COR-L47 (cell line): ENCODE measurements around the gene TANGO2.

Experiments
- DNase-seq: peaks from one replicate; lab custom pipeline; 2025; lab: John Stamatoyannopoulos, UW

The TANGO2 gene

GRCh38 chr22:20012741-20013331 is 8.1 kb upstream of the TANGO2 start:
- no peak for DNase-seq

GRCh38 chr22:20013382-20013871 is 7.5 kb upstream of the TANGO2 start:
- peak; percentile 61 for DNase-seq

GRCh38 chr22:20014526-20015186 is 6.3 kb upstream of the TANGO2 start:
- DNase-seq, result no peak

GRCh38 chr22:20015187-20015625 is 5.7 kb upstream of the TANGO2 start:
- DNase-seq, result no peak

GRCh38 chr22:20015971-20016733 is 4.8 kb upstream of the TANGO2 start:
- DNase-seq, result peak; percentile 30

GRCh38 chr22:20016734-20017621 is 3.9 kb upstream of the TANGO2 start, which contains the start of gene ARVCF:
TSS of gene ARVCF (minus strand) at chr22:20016823. CDS start at chr22:19990794, 26,029 bp downstream.
- DNase-seq, result peak; percentile 90

GRCh38 chr22:20017622-20017958 is 3.3 kb upstream of the TANGO2 start:
- DNase-seq, result no peak

DNA sequence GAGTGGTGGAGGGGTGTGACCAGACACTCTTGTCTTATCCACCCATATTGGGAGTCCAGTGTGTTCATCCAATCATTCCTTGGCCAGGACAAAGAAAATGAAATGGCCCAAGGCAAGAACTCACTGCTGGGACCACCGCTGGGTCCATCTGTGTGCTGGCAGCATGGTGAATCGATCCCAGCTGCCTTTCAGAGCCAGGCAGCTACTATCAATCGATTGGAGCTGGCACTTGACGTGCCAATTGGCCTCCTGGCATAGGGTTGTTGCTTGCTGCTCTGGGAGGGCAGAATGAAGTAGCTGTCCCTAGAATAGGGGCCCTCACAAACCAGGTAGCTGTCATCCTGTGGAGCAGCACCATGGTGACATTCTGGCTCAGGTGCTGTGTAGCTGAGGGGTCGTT is 2.9 kb upstream of the TANGO2 start:
- no peak for DNase-seq

- DNase-seq, result no peak
Observed at GRCh38 chr22:20019661-20020532, 1.0 kb upstream of the TANGO2 start.

DNA sequence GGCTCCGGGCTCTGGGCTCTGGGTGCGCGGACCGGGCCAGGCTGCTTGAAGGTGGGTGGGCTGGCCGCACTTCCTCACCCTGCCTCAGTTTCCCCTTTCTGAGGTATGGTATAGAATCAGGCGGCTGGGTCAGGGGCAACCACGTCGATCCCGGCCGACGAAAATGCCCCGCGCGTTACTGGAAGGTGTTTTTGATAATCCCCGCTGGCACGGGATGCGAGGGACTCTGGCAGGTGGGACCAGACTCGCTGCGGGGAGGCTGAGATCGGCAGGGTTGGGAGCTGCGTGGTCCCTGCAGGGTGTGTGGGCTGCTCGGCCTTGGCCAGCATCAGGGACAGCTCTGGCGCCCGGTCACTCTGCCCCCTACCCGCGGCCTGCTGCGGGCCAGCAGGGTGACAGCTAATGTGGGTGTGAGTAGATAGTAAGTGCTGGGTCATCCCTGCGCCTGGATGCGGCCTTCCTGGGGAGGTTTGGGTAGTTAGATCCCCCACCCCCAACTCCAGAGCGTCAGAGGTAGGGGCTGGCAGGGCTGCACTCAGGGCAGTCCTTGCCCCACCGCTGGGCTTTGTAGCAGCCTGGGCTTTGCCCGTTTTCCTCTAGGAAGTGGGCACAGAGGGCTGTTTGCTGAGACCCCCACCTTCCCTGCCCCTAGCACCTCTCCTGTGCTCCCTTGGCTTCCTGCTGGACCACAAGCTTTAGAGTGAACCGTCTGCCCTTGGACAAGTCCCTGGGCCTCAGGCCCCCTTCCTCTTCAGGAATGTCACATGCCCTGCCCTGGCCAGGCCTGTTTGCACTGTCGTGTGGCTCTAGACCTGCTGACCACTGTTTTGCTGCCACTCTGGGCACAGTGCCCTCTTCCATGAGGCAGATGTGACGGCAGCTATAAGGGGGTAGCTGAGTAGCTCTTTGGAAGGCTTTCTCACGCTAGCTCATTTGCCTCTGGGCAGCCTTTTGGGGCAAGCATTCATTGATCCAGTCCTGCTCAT is 579 bp downstream of the TANGO2 start:
- DNase-seq, result no peak

DNA sequence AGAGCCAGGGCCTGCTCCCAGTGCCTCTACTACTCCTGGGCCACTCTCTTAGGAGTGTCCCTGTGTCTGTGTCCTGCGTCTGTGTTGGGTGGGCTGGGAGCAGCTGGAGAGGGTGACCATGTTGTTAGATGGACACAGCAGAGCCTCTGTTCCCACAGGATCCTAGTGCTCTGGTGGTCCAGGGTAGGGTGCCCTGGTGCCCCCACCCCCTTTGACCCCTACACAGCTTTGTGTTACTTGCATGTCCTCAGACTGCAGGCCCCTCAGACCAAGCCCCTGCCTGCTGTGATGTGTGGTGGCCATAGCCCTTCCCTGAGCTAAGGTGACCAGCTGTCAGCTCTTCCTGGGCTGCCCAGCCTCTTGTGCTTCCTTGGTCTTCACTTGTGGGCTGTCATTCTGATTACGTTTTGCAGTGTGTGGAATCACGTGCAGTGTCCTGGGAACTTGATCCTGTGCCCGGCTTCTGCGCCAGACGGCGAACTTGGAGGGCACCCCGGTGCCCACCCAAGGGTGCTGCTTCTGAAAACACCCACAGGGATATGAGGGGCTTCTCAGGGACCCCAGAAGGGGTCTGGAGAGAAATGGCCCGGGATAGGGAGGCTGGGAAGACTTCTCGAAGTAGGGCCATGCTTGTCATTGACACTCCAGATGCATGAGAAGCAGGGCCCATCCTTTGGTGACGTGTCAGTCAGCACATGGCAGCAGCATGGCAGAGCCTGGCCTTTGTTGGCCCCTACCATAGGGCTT is 1.5 kb downstream of the TANGO2 start:
- no peak for DNase-seq

GRCh38 chr22:20022978-20023613 is 2.2 kb downstream of the TANGO2 start:
- DNase-seq, result no peak

DNA sequence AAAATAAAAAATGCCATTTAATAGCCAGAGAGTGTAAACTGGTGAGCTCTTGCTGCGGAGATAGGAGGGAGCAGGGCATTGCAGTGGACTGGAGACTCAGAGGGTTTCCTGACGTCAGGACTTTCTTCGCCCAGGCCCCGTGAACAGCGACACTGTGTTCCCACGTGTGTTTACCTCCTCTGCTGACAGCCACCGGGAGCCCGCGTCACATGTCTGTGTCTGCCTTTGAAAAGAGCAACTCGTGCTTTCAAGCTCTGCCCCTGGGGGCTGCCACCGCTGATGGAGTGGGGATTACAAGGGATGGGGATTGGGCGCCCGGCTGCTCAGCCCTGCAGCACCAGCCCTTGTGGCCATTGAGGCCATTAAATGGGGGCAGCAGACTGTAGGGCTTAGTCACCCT is 3.3 kb downstream of the TANGO2 start:
- DNase-seq, result no peak

GRCh38 chr22:20024650-20025397 is 3.9 kb downstream of the TANGO2 start:
- DNase-seq, result no peak

DNA sequence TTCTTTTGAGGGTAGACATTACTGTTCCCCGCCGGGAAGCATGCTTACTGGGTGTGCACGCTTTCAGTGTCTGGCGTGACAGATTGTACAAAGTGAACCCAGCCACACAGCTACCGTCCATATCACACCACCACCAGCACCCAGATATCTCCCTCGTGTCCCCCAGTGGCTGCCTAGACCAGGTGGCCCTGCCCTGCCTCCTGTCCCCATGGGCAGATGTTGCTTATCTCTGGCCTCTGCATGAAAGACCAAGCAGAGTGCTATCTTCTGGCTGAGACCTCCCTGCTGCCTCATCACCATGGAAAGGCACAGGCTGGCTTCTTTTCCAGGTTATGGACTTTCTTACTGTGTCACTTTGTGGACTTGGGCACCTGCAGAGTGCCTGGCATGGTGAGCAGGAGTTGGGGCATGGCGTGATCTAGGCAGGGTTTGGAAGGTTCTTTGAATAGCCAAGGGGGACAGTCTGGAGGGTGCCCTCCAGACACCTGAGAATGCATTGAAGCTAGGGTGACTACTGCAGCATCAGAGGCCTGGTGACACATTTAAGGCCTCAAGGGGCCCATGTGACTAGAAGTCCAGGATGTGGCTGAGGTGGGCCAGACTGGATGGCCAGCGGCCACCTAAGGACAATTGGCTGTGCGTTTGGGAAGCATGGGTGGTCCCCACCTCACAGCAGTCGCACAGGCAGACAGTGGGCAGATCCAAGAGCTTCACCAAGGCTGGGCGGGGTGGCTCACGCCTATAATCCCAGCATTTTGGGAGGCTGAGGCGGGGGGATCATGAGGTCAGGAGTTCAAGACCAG is 4.7 kb downstream of the TANGO2 start:
- no peak for DNase-seq

DNA sequence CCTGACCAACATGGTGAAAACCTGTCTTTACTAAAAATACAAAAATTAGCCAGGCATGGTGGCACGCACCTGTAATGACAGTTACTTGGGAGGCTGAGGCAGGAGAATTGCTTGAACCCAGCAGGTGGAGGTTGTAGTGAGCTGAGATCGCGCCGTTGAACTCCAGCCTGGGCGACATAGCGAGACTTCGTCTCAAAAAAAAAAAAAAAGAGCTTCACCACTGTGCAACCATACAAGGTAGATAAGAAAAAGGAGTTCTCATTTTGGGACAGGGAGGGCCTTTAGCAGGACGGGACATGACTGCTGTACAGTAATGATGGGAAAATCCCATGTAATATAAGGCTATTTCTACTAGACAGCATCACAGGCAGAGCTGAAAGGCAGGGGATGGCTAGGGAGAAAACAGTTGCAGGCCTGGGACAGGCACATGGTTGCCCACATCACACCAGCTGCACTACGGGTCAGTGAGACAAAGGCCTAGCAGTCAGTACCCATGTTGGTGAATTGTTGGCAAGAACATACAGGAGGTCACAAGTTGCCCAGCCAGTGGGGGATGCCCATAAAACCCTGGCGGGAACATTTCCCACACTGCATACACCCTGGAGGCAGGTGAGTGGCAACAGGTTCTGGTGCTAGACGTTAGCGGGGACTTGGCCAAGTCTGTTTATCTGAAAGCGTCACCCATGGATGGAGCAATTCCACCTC is 5.4 kb downstream of the TANGO2 start:
- DNase-seq, result no peak
